ENCODE results near the gene NEGR1.

NEGR1 gene

DNA sequence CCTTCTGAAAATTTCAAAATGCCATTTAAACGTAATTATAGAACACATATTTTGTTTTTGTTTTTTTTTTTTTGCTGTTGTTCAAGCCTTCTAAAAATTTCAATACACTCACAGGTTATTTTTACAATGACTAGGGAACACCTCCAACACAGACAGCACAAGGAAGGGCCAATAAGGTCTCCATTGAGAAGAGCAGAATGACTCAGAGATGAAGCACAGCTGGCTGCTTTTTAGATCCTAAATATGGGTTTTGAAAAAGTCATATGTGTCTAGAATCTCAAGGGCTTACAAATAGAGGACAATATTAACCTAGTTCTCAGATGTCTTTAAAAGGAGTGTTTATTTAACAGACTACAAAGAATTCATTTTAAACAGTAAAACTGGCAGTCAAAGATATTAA is 104.6 kb downstream of the NEGR1 start:
- TF ChIP-seq, protein P1, sequence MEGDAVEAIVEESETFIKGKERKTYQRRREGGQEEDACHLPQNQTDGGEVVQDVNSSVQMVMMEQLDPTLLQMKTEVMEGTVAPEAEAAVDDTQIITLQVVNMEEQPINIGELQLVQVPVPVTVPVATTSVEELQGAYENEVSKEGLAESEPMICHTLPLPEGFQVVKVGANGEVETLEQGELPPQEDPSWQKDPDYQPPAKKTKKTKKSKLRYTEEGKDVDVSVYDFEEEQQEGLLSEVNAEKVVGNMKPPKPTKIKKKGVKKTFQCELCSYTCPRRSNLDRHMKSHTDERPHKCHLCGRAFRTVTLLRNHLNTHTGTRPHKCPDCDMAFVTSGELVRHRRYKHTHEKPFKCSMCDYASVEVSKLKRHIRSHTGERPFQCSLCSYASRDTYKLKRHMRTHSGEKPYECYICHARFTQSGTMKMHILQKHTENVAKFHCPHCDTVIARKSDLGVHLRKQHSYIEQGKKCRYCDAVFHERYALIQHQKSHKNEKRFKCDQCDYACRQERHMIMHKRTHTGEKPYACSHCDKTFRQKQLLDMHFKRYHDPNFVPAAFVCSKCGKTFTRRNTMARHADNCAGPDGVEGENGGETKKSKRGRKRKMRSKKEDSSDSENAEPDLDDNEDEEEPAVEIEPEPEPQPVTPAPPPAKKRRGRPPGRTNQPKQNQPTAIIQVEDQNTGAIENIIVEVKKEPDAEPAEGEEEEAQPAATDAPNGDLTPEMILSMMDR (IDR thresholded peaks at IDR 0.05; ENCODE audit: low read depth, low read length) = no peak
- no peak for DNase-seq
- Histone ChIP-seq H3K27ac (no peak overlapping the region), H3K36me3 (no peaks in the 10 kb centered on the region), H3K9me3 (ENCODE audit: severe bottlenecking) (no peaks in the 10 kb centered on the region), H3K27me3 (ENCODE audit: insufficient read depth, low read depth, severe bottlenecking) (no peaks in the 10 kb centered on the region), H3K4me3 (ENCODE audit: low read depth, low read length) (no peak overlapping the region)

DNA sequence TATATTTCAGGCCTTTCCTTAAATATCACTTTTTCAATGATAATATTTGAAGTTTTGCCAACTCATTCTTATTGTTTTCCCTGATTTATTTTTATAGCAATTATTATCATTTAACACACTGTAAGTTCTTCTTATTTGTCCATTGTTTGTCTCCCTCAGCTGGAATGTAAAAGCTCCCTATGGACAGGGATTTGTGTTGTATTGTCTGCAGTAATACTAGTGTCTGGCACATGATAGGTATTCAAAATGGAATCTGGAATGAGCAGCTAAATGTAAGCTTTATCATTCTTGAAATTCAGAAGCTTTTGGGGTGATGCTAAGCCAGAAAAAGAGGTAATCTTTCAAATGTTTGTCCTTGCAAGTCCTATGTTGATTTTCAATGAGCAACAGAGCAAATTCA is 112.1 kb downstream of the NEGR1 start:
- no peak overlapping the region for H3K4me3 ChIP-seq (ENCODE audit: low read depth, low read length)
- H3K9me3 ChIP-seq (ENCODE audit: severe bottlenecking) = no peaks in the 10 kb centered on the region
- H3K27ac ChIP-seq = no peak overlapping the region
- no peaks in the 10 kb centered on the region for H3K27me3 ChIP-seq (ENCODE audit: insufficient read depth, low read depth, severe bottlenecking)
- TF ChIP-seq, protein P1 (IDR thresholded peaks at IDR 0.05; ENCODE audit: low read depth, low read length) = no peak
- no peak for DNase-seq
- no peaks in the 10 kb centered on the region for H3K36me3 ChIP-seq

DNA sequence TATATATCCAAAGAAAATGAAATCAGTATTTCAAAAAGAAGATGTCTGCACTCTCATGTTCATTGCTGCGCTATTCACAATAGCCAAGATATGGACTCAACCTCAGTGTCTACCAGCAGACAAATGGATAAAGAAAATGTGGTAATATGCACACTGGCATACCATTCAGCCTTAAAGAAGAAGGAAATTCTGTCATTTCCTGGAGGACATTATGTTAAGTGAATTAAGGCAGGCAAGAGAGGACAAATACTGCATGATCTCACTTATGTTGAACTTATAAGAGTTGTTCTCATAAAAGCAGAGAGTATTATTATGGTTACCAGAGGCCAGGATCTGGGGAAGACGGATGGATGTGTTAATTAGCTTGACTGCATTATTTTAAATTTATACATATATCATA is 115.9 kb downstream of the NEGR1 start:
- H3K27me3 ChIP-seq (ENCODE audit: insufficient read depth, low read depth, severe bottlenecking) = no peaks in the 10 kb centered on the region
- H3K36me3 ChIP-seq = no peaks in the 10 kb centered on the region
- TF ChIP-seq, protein P1 (IDR thresholded peaks at IDR 0.05; ENCODE audit: low read depth, low read length) = no peak
- no peak overlapping the region for H3K4me3 ChIP-seq (ENCODE audit: low read depth, low read length)
- no peaks in the 10 kb centered on the region for H3K9me3 ChIP-seq (ENCODE audit: severe bottlenecking)
- no peak overlapping the region for H3K27ac ChIP-seq
- no peak for DNase-seq

DNA sequence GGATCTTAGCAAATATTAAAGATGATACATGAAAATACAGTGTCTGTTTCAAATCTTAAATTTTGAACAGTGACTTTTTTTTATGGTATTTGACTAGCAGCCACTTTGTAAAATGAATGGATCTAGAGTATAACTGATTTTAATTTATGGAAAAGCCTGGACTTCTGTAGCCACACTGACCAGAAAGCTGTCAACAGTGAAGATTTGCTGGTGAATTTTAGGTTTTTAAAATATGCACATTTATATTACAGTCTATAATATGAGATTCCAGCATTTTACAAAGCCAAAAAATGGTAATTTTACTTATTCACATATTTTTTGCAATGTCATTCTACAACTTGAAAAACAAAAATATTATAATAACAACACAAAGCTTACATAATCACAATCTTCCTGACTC is 131.8 kb downstream of the NEGR1 start:
- no peak overlapping the region for H3K4me3 ChIP-seq (ENCODE audit: low read depth, low read length)
- H3K27ac ChIP-seq = no peak overlapping the region
- H3K9me3 ChIP-seq (ENCODE audit: severe bottlenecking) = no peaks in the 10 kb centered on the region
- DNase-seq = no peak
- no peaks in the 10 kb centered on the region for H3K27me3 ChIP-seq (ENCODE audit: insufficient read depth, low read depth, severe bottlenecking)
- no peaks in the 10 kb centered on the region for H3K36me3 ChIP-seq
- TF ChIP-seq, protein P1 (IDR thresholded peaks at IDR 0.05; ENCODE audit: low read depth, low read length) = no peak

DNA sequence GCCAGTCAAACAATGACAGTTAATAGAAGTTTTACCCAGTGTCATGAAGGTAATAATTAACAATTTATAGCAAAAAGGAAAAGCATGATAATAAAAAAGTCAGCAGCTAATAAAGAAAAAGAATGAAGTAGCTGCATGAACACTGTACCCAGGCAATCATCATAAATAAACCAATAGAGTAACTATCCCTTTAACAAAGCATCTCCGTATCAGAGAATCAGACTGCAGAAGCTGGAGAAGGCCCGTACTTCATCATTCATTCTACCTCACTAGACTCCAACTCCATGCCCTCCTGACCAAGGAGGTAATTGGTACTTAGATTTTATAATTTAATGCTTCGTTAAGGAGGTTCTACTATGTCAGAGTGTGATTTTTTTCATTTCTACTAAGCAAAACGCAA is 140.5 kb downstream of the NEGR1 start:
- DNase-seq = no peak

DNA sequence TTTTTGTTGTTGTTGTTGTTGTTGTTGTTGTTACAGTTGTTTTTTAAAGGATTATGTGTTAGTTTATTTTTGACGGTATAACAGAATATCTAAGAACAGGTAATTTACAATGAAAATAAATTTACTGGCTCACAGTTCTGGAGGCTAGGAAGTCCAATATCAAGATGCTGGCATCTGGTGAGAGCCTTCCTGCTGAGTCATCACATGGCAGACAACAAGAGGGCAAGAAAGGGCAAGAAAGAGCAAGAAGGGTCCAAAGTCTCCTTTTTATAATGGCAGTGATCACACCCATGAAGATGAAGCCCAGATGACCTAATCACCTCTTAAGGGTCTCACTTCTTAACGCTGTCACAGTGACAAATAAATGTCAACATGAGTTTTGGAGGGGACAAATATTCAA is 142.1 kb downstream of the NEGR1 start:
- Histone ChIP-seq H3K36me3 (no peaks in the 10 kb centered on the region), H3K27ac (no peak overlapping the region), H3K4me3 (ENCODE audit: low read depth, low read length) (no peak overlapping the region), H3K27me3 (ENCODE audit: insufficient read depth, low read depth, severe bottlenecking) (no peaks in the 10 kb centered on the region), H3K9me3 (ENCODE audit: severe bottlenecking) (no peaks in the 10 kb centered on the region)
- TF ChIP-seq, protein P1 (IDR thresholded peaks at IDR 0.05; ENCODE audit: low read depth, low read length) = no peak
- no peak for DNase-seq

More for the DNA sequence above, 140.5 kb downstream of the NEGR1 start:
- Histone ChIP-seq H3K9me3 (ENCODE audit: severe bottlenecking) (no peaks in the 10 kb centered on the region), H3K36me3 (no peaks in the 10 kb centered on the region), H3K4me3 (ENCODE audit: low read depth, low read length) (no peak overlapping the region), H3K27ac (no peak overlapping the region), H3K27me3 (ENCODE audit: insufficient read depth, low read depth, severe bottlenecking) (no peaks in the 10 kb centered on the region)
- TF ChIP-seq, protein P1 (IDR thresholded peaks at IDR 0.05; ENCODE audit: low read depth, low read length) = no peak

Measured in WERI-Rb-1 (cell line).